OCI-LY3 (cell line): ENCODE measurements around the gene KRTAP5-4.

Source experiments
- H2AFZ ChIP-seq: fragments of 200-600, 300-600 bp; shearing (Covaris generic); 2 replicates; pipeline ENCODE4 v1.6.0; 2014; ENCODE audit warnings: antibody characterized with exemption, low read depth, low read length
- H3K27ac ChIP-seq: fragments of 200-600, 300-600 bp; sonication (generic); 2 replicates; pipeline ENCODE4 v1.5.1; 2014; ENCODE audit warnings: mild to moderate bottlenecking, low read length, moderate library complexity, mixed read lengths
- H3K27me3 ChIP-seq: fragments of 200-600, 300-600 bp; sonication (generic); 2 replicates; pipeline ENCODE4 v1.6.1; 2014; ENCODE audit warnings: low read depth, low read length, mixed read lengths
- H3K36me3 ChIP-seq: fragments of 200-600, 300-600 bp; sonication (generic); replicated peaks from 2 replicates; pipeline ENCODE3; 2014; ENCODE audit warnings: low read depth, low read length, mixed read lengths
- H3K4me1 ChIP-seq: fragments of 300-600, 200-600 bp; sonication (generic); 2 replicates; pipeline ENCODE4 v1.6.1; 2014; ENCODE audit warnings: low read length, mixed read lengths
- H3K4me2 ChIP-seq: fragments of 200-600, 300-600 bp; sonication (generic); 2 replicates; pipeline ENCODE4 v1.6.1; 2014; ENCODE audit warnings: low read length, mixed read lengths
- H3K4me3 ChIP-seq: fragments of 300-600, 200-600 bp; sonication (generic); 2 replicates; pipeline ENCODE4 v1.5.1; 2014; ENCODE audit warnings: antibody characterized with exemption, mild to moderate bottlenecking, low read length, moderate library complexity
- H3K79me2 ChIP-seq: fragments of 300-600, 200-600 bp; shearing (Covaris generic); 2 replicates; pipeline ENCODE4 v1.6.1; 2014; ENCODE audit warnings: mild to moderate bottlenecking, low read length, mixed read lengths
- H3K9ac ChIP-seq: fragments of 300-600, 200-600 bp; shearing (Covaris generic); 2 replicates; pipeline ENCODE4 v1.6.0; 2014; ENCODE audit warnings: mild to moderate bottlenecking, low read length, moderate library complexity
- H3K9me3 ChIP-seq: fragments of 200-600, 300-600 bp; shearing (Covaris generic); 2 replicates; pipeline ENCODE4 v1.6.1; 2014; ENCODE audit warnings: low read length, mixed read lengths; ENCODE audit not compliant: insufficient read depth
- H4K20me1 ChIP-seq: fragments of 200-600, 300-600 bp; sonication (generic); 2 replicates; pipeline ENCODE4 v1.6.1; 2016; ENCODE audit warnings: low read length, mixed read lengths; ENCODE audit not compliant: insufficient read depth
- EZH2phosphoT487 ChIP-seq: fragments of 200-600 bp; shearing (Covaris generic); IDR thresholded peaks from 2 replicates; pipeline ENCODE4 v1.6.1; 2018; ENCODE audit warnings: antibody characterized with exemption, mixed run types, low read depth
- TF ChIP-seq, protein P1 (sequence below): fragments of 200-600, 300-600 bp; sonication (generic); IDR thresholded peaks from 2 replicates; pipeline ENCODE4 v1.5.1; 2014; ENCODE audit warnings: antibody characterized with exemption, low read length, low read depth

Gene KRTAP5-4

DNA sequence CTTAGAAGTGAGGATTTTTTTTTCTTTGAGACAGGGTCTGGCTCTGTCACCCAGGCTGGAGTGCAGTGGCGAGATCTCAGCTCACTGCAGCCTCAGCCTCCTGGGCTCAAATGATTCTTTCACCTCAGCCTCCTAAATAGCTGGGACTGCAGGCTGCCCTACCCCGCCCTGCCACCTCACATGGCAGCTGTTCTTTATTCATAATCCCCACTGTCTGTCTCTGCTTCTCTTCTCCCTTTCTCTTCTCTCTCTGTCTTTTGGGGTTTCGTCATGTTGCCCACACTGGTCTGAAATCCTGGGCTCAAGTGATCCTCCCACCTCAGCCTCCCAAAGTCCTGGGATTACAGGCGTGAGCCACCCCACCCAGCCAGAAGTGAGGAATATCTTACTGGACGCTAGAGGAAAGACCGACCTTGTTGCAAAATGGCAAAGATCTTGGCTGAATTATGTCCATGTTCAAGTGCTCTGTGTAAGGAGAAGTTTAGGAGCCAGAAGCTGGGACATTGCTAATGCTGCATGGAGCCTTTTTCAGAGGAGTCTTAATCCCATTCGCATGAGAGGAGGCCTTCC, 29.6 kb upstream of the KRTAP5-4 start:
- Histone ChIP-seq H3K9ac (no peak overlapping the region), H3K9me3 (no peaks in the 10 kb centered on the region), H3K79me2 (no peaks in the 10 kb centered on the region), H3K4me2 (no peak overlapping the region), H3K27me3 (peaks cover 39% of the 10 kb centered on the region), H4K20me1 (no peaks in the 10 kb centered on the region), H3K27ac (no peak overlapping the region), H2AFZ (no peak overlapping the region), H3K4me3 (no peak overlapping the region), H3K36me3 (no peaks in the 10 kb centered on the region), H3K4me1 (no peaks in the 10 kb centered on the region)
- no peak for TF ChIP-seq EZH2phosphoT487
- TF ChIP-seq, protein P1, sequence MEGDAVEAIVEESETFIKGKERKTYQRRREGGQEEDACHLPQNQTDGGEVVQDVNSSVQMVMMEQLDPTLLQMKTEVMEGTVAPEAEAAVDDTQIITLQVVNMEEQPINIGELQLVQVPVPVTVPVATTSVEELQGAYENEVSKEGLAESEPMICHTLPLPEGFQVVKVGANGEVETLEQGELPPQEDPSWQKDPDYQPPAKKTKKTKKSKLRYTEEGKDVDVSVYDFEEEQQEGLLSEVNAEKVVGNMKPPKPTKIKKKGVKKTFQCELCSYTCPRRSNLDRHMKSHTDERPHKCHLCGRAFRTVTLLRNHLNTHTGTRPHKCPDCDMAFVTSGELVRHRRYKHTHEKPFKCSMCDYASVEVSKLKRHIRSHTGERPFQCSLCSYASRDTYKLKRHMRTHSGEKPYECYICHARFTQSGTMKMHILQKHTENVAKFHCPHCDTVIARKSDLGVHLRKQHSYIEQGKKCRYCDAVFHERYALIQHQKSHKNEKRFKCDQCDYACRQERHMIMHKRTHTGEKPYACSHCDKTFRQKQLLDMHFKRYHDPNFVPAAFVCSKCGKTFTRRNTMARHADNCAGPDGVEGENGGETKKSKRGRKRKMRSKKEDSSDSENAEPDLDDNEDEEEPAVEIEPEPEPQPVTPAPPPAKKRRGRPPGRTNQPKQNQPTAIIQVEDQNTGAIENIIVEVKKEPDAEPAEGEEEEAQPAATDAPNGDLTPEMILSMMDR = no peak

DNA sequence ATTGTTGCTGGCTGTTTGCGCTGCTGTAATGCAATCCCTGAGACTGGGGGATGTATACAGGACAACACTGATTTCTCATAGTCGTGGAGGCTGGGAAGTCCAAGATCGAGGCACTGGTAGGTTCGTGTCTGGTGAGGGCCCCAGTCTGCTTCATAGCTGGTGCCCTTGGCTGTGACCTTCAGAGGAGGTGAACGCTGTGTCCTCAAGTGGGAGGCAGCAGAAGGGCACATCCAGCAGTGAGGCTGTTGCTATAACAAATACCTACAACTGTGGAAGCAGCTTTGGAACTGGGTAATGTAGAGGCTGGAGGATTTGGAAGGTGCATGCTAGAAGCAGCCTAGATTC, 29.0 kb upstream of the KRTAP5-4 start:
- H3K36me3 ChIP-seq = no peaks in the 10 kb centered on the region
- no peak overlapping the region for H3K4me3 ChIP-seq
- peaks cover 36% of the 10 kb centered on the region for H3K27me3 ChIP-seq
- H3K4me2 ChIP-seq = no peak overlapping the region
- TF ChIP-seq EZH2phosphoT487 = no peak
- TF ChIP-seq, protein P1 = no peak
- H3K4me1 ChIP-seq = no peaks in the 10 kb centered on the region
- H3K9me3 ChIP-seq = no peaks in the 10 kb centered on the region
- no peaks in the 10 kb centered on the region for H3K79me2 ChIP-seq
- no peak overlapping the region for H3K27ac ChIP-seq
- H3K9ac ChIP-seq = no peak overlapping the region
- H4K20me1 ChIP-seq = no peaks in the 10 kb centered on the region
- no peak overlapping the region for H2AFZ ChIP-seq

DNA sequence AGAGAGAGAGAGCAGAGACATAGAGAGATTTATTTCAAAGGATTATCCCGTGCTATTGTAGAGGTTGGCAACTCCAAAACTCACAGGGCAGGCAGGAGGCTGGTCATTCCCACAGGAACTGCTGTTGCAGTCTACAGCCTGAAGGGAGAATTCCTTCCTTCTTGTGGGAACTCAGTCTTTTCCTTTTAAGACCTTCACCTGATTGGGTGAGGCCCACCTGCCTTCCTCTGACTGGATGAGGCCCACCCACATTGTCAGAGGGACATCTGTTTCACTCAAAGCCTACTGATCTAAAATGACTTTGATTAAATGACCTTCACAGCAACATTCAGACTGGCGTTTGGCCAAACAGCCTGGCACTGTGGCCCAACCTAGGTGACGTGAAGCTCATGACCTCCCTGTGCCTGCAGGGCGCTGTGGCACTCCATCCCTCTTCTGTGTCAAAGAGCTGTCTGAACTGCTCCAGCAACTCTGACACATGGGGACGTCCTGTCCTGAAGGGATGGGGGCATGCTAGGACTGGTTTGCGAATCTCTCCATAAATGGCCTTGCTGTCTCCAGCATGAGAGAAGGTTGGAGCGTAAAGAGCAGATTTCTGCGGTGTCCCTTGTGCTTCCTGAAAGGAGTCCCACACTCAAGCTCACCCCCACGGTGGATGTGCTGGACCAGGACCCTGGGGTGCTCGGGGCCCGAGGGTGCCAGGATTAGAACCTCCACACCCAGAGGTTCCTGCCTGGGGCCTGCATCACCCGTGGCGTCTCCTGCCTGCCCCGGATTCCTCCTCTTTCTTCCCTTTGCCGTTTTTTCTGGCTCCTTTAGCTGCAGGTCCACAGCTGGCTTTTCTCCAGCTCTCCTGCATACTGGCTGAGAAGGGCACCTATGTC, 28.3 kb upstream of the KRTAP5-4 start:
- Histone ChIP-seq H3K27me3 (peaks cover 42% of the 10 kb centered on the region), H3K4me2 (no peak overlapping the region), H3K36me3 (no peaks in the 10 kb centered on the region), H3K9ac (no peak overlapping the region), H4K20me1 (no peaks in the 10 kb centered on the region), H3K9me3 (no peaks in the 10 kb centered on the region), H3K4me1 (peaks cover 2% of the 10 kb centered on the region; the same call in 1 of the 2 replicates), H2AFZ (no peak overlapping the region), H3K4me3 (no peak overlapping the region), H3K79me2 (no peaks in the 10 kb centered on the region), H3K27ac (no peak overlapping the region)
- TF ChIP-seq, protein P1 = no peak
- TF ChIP-seq EZH2phosphoT487 = no peak

DNA sequence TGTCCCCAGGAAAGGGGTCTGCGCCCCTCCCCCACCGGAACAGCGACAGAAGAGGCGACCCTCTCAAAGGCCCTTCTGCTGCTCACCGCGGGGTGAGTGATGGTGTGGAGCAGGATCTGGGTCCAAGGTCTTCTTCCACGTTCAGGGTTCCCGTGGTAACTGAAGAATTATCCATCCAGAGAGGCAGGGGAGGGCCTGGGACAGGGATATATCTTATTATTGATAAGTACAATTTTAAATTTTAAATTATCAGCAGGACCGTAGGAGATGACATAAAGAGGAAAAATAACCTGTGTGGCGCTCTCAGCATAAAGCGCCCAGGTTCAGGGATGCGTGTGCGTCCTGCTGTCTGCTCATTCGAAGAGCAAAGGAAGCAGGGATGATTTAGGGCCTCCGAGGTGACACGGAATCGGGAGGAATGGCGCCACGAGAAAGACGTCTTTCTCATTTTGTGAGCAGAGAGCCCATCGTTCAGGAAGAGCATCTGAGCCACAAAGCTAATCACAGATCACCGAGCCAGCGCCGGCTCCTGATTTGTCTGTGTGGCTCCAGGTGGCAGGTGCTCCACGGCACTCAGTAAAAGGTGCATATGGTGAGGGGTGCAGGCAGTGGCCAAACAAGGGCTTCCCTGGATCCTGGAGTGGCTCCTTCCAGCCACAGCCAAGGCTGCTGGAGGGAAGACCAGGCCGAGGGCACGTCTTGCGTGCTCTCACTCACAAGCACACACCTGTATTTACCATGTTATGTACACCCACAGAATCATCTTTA, 26.9 kb upstream of the KRTAP5-4 start:
- no peaks in the 10 kb centered on the region for H3K36me3 ChIP-seq

More for the DNA sequence above, 26.9 kb upstream of the KRTAP5-4 start:
- H3K27me3 ChIP-seq = peaks cover 37% of the 10 kb centered on the region
- no peaks in the 10 kb centered on the region for H4K20me1 ChIP-seq
- H2AFZ ChIP-seq = no peak overlapping the region
- H3K79me2 ChIP-seq = no peaks in the 10 kb centered on the region
- no peak for TF ChIP-seq EZH2phosphoT487
- TF ChIP-seq, protein P1 = no peak
- H3K4me1 ChIP-seq = peaks cover 5% of the 10 kb centered on the region; the same call in 1 of the 2 replicates
- no peak overlapping the region for H3K4me3 ChIP-seq
- no peak overlapping the region for H3K27ac ChIP-seq
- H3K9ac ChIP-seq = no peak overlapping the region
- H3K9me3 ChIP-seq = no peaks in the 10 kb centered on the region
- H3K4me2 ChIP-seq = no peak overlapping the region
